Skeletal muscle tissue (tissue), 4 donors: ENCODE data around the gene CTXN1. TPM values are rescaled to one million over a fixed set of nuclear protein-coding genes. Genes with fewer than 3 reads are reported as not detected.

Experiments used
- H3K27ac ChIP-seq: one replicate; pipeline ENCODE4 v1.7.0; 2013; ENCODE audit warnings: mild to moderate bottlenecking, low read depth, low read length, inconsistent platforms
- H3K27me3 ChIP-seq, 3 donors: one replicate each; pipeline ENCODE4 v1.7.0; 2013; ENCODE audit warnings: low read length in 3 of 3; ENCODE audit not compliant: control insufficient read depth in 3 of 3, insufficient read depth in 3 of 3
- H3K36me3 ChIP-seq, 3 donors: one replicate each; pipeline ENCODE4 v1.7.0; 2013; ENCODE audit warnings: low read length in 3 of 3; ENCODE audit not compliant: control insufficient read depth in 3 of 3, insufficient read depth in 3 of 3
- H3K4me1 ChIP-seq, 3 donors: one replicate each; pipeline ENCODE4 v1.7.0; 2013; ENCODE audit warnings: low read length in 3 of 3, mild to moderate bottlenecking in 3 of 3; ENCODE audit not compliant: control insufficient read depth in 3 of 3, insufficient read depth in 3 of 3
- H3K4me3 ChIP-seq, 3 donors: one replicate each; pipeline ENCODE4 v1.7.0; 2013; ENCODE audit warnings: low read length in 3 of 3
- H3K9ac ChIP-seq, 3 donors: one replicate each; pipeline ENCODE4 v1.7.0; 2013; ENCODE audit warnings: low read length in 3 of 3, mild to moderate bottlenecking in 3 of 3, moderate library complexity in 2 of 3, low read depth in 1 of 3
- H3K9me3 ChIP-seq, 3 donors: one replicate each; pipeline ENCODE4 v1.7.0; 2013; ENCODE audit warnings: low read length in 3 of 3; ENCODE audit not compliant: control insufficient read depth in 3 of 3
- total RNA-seq: library from RNA; depleted of rRNA; stranded (reverse); fragments of >200 nt; gene quantifications from one replicate; pipeline ENCODE4 v1.2.3, GENCODE V29; 2014
- donor health status: Osteomylitis.

The CTXN1 gene
- total RNA-seq, 1 donor from 2014 or later = 0.52 TPM

GRCh38 chr19:7915250-7916102 is 10.5 kb downstream of the CTXN1 start:
- Histone ChIP-seq H3K27ac (no peak overlapping the region), H3K9ac (no peak overlapping the region), H3K4me1 (peaks cover 18 to 33% (median 26%) of the 10 kb centered on the region in 3 donors)

DNA sequence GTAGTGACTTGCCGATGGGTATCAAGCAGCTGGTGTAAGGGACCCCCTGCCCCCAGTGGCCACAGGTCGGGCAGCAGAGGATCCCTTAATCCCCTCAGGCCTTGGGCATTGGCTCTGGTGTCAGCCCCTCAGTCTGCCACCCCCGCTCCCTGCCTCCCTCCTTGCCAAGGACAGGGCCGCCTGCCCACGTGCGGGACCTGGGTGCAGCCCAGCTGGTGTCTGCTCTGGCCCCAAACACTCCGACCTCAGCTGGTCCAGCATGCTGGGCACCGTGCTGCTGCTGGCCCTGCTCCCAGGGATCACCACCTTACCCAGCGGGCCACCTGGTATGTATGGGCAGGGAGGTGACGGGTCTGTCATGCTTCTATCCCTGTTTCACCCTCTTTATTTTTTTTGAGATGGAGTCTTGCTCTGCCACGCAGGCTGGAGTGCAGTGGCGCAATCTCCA is 11.3 kb downstream of the CTXN1 start, which contains the start of gene TGFBR3L:
Gene TGFBR3L (plus strand): TSS at position 233 of the 448 bp plus-strand sequence.
- Histone ChIP-seq H3K36me3 (peaks cover 26 to 29% (median 27%) of the 10 kb centered on the region in 3 donors), H3K27ac (no peak within 1 kb of the TSS), H3K4me3 (no peak within 1 kb of the TSS), H3K9ac (no peak within 1 kb of the TSS), H3K27me3 (peaks cover 20 to 53% (median 34%) of the 10 kb centered on the region in 3 donors), H3K4me1 (peaks cover 14 to 29% (median 22%) of the 10 kb centered on the region in 3 donors), H3K9me3 (no peaks in the 10 kb centered on the region)

More at GRCh38 chr19:7915250-7916102, 10.5 kb downstream of the CTXN1 start:
- H3K36me3 ChIP-seq = peaks cover 20 to 22% (median 20%) of the 10 kb centered on the region in 3 donors
- no peaks in the 10 kb centered on the region for H3K9me3 ChIP-seq
- no peak overlapping the region for H3K4me3 ChIP-seq
- peaks cover 20 to 56% (median 34%) of the 10 kb centered on the region in 3 donors for H3K27me3 ChIP-seq

- no peak overlapping the region for H3K4me3 ChIP-seq
- no peak overlapping the region for H3K9ac ChIP-seq
- no peaks in the 10 kb centered on the region for H3K9me3 ChIP-seq
- H3K27me3 ChIP-seq = peaks cover 20 to 49% (median 33%) of the 10 kb centered on the region in 3 donors
- peaks cover 26 to 30% (median 29%) of the 10 kb centered on the region in 3 donors for H3K36me3 ChIP-seq
- peaks cover 12 to 26% (median 20%) of the 10 kb centered on the region in 3 donors for H3K4me1 ChIP-seq
- no peak overlapping the region for H3K27ac ChIP-seq
These were observed 11.8 kb downstream of the CTXN1 start for GRCh38 chr19:7914099-7914498.

GRCh38 chr19:7913652-7914051 is 12.3 kb downstream of the CTXN1 start:
- no peak overlapping the region for H3K9ac ChIP-seq
- H3K36me3 ChIP-seq = peaks cover 26 to 30% (median 29%) of the 10 kb centered on the region in 3 donors
- no peak overlapping the region for H3K4me3 ChIP-seq
- peaks cover 12 to 26% (median 20%) of the 10 kb centered on the region in 3 donors for H3K4me1 ChIP-seq
- peaks cover 20 to 44% (median 28%) of the 10 kb centered on the region in 3 donors for H3K27me3 ChIP-seq
- H3K9me3 ChIP-seq = no peaks in the 10 kb centered on the region
- H3K27ac ChIP-seq = no peak overlapping the region

- H3K36me3 ChIP-seq = peaks cover 29 to 31% (median 30%) of the 10 kb centered on the region in 3 donors
- H3K9me3 ChIP-seq = no peaks in the 10 kb centered on the region
- peaks cover 12 to 24% (median 19%) of the 10 kb centered on the region in 3 donors for H3K4me1 ChIP-seq
- H3K27me3 ChIP-seq = peaks cover 18 to 37% (median 24%) of the 10 kb centered on the region in 3 donors
- H3K4me3 ChIP-seq = no peak overlapping the region
- no peak overlapping the region for H3K27ac ChIP-seq
- H3K9ac ChIP-seq = no peak overlapping the region
These were observed 13.0 kb downstream of the CTXN1 start for GRCh38 chr19:7912697-7913564.

DNA sequence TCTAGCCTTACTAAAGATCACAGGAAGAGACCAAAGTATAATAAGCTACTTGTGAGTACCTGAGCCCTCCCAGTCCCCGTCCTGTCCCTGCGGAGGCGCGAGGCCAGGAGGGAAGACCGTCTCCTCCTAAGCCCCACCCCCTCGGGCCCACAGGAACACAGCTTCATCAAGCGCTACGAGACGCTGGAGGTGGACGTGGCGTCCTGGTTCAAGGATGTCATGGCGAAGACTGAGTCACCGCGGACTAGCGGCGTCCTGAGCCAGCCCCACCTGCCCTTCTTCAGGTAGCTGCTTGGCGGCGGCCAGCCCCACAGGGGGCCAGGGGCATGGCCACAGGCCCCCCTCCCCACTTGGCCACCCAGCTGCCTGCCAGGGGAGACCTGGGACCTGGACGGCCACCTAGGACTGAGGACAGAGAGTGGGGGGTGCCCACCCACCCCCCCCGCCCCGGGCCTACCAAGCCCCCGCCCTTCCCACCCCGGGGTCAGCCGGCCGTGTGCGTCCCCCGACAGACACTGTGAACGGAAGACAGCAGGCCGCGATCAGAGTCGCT is 13.7 kb downstream of the CTXN1 start:
- H3K4me1 ChIP-seq = peaks cover 13 to 21% (median 13%) of the 10 kb centered on the region in 3 donors
- H3K27me3 ChIP-seq = peaks cover 12 to 30% (median 21%) of the 10 kb centered on the region in 3 donors
- H3K4me3 ChIP-seq = no peak overlapping the region
- peaks cover 32 to 33% (median 32%) of the 10 kb centered on the region in 3 donors for H3K36me3 ChIP-seq
- H3K27ac ChIP-seq = no peak overlapping the region
- no peak overlapping the region for H3K9ac ChIP-seq
- no peaks in the 10 kb centered on the region for H3K9me3 ChIP-seq

DNA sequence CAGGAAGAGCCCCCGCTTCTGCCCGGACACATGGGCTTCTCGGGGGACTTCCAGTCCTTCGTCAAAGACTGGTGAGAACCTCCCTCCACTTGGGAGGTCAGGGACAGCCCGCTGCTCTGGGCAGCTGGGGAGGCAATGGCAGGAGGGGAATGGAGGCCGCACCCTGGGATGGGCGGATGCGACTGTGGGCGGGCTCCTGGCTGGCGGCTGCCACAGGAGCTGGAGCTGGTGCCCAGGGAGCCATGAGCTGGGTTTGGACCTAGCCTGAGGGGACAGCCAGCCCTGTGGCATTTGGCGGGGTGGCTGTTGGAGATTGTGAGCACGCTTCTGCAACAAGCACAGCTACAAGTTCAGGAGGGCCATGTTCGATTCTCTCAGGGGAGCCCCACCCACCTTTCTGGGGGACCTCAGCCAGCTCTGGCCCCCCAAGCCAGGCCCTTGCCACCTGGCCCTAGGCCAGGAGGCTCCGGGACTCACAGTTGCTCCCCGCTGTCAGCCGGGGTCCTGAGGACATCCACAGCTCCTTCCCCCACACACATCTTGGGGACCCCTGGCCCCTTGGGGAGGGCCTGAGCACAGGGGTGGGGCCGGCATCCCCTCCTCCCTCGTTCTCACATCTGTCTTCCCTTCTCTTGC is 14.3 kb downstream of the CTXN1 start:
- Histone ChIP-seq H3K9me3 (no peaks in the 10 kb centered on the region), H3K27me3 (peaks cover 9 to 25% (median 17%) of the 10 kb centered on the region in 3 donors), H3K9ac (no peak overlapping the region), H3K4me3 (no peak overlapping the region), H3K4me1 (peaks cover 9 to 20% (median 11%) of the 10 kb centered on the region in 3 donors), H3K36me3 (peaks cover 35% of the 10 kb centered on the region in 3 donors), H3K27ac (no peak overlapping the region)

DNA sequence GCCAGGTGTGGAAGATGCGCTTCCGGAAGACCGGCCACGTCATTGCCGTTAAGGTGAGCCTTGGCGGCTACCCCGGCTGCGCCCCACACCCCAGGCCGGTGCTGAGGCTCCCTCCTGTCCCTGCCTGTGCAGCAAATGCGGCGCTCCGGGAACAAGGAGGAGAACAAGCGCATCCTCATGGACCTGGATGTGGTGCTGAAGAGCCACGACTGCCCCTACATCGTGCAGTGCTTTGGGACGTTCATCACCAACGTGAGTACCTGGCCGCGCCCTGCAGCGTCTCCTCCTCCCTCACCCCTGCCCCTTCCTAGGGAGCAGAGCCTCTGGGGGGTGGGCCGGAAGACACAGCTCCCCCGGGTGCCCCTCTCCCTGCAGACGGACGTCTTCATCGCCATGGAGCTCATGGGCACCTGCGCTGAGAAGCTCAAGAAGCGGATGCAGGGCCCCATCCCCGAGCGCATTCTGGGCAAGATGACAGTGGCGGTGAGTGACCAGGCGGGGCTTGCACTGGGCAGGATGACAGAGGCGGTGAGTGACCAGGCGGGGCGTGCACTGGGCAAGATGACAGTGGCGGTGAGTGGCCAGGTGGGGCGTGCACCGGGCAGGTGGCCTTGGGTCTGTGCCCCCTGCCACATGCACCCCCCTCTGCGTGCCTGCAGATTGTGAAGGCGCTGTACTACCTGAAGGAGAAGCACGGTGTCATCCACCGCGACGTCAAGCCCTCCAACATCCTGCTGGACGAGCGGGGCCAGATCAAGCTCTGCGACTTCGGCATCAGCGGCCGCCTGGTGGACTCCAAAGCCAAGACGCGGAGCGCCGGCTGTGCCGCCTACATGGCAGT is 15.4 kb downstream of the CTXN1 start:
- Histone ChIP-seq H3K27ac (no peak overlapping the region), H3K9me3 (no peaks in the 10 kb centered on the region), H3K36me3 (peaks cover 39 to 41% (median 41%) of the 10 kb centered on the region in 3 donors), H3K4me1 (peaks cover 5 to 25% (median 7%) of the 10 kb centered on the region in 3 donors), H3K27me3 (peaks cover 3 to 16% (median 11%) of the 10 kb centered on the region in 3 donors), H3K9ac (no peak overlapping the region), H3K4me3 (no peak overlapping the region)
